Skeletal muscle tissue (tissue), 4 donors: ENCODE data around the gene TLL2. TPM values are rescaled to one million over a fixed set of nuclear protein-coding genes. Genes with fewer than 3 reads are reported as not detected.
A peak's percentile ranks its signal among the peaks of the same experiment; 100 is the strongest.

Experiments
- H3K27ac ChIP-seq: one replicate; pipeline ENCODE4 v1.7.0; 2013; ENCODE audit warnings: mild to moderate bottlenecking, low read depth, low read length, inconsistent platforms
- H3K27me3 ChIP-seq, 3 donors: one replicate each; pipeline ENCODE4 v1.7.0; 2013; ENCODE audit warnings: low read length in 3 of 3; ENCODE audit not compliant: control insufficient read depth in 3 of 3, insufficient read depth in 3 of 3
- H3K36me3 ChIP-seq, 3 donors: one replicate each; pipeline ENCODE4 v1.7.0; 2013; ENCODE audit warnings: low read length in 3 of 3; ENCODE audit not compliant: control insufficient read depth in 3 of 3, insufficient read depth in 3 of 3
- H3K4me1 ChIP-seq, 3 donors: one replicate each; pipeline ENCODE4 v1.7.0; 2013; ENCODE audit warnings: low read length in 3 of 3, mild to moderate bottlenecking in 3 of 3; ENCODE audit not compliant: control insufficient read depth in 3 of 3, insufficient read depth in 3 of 3
- H3K4me3 ChIP-seq, 3 donors: one replicate each; pipeline ENCODE4 v1.7.0; 2013; ENCODE audit warnings: low read length in 3 of 3
- H3K9ac ChIP-seq, 3 donors: one replicate each; pipeline ENCODE4 v1.7.0; 2013; ENCODE audit warnings: low read length in 3 of 3, mild to moderate bottlenecking in 3 of 3, moderate library complexity in 2 of 3, low read depth in 1 of 3
- H3K9me3 ChIP-seq, 3 donors: one replicate each; pipeline ENCODE4 v1.7.0; 2013; ENCODE audit warnings: low read length in 3 of 3; ENCODE audit not compliant: control insufficient read depth in 3 of 3
- total RNA-seq: library from RNA; depleted of rRNA; stranded (reverse); fragments of >200 nt; gene quantifications from one replicate; pipeline ENCODE4 v1.2.3, GENCODE V29; 2014
- donor health status: Osteomylitis.

Gene TLL2
- total RNA-seq, 1 donor from 2014 or later, result 0.52 TPM

- Histone ChIP-seq H3K27me3 (peaks cover 7 to 20% (median 19%) of the 10 kb centered on the region in 3 donors), H3K9me3 (no peaks in the 10 kb centered on the region), H3K36me3 (no peaks in the 10 kb centered on the region), H3K27ac (no peak overlapping the region), H3K4me3 (no peak overlapping the region), H3K9ac (no peak overlapping the region), H3K4me1 (peaks cover 1 to 4% (median 4%) of the 10 kb centered on the region in 3 donors)
These were observed 129.2 kb downstream of the TLL2 start for GRCh38 chr10:96384506-96384905.

GRCh38 chr10:96380821-96381220 lies 132.9 kb downstream of the TLL2 start:
- H3K9me3 ChIP-seq, result no peaks in the 10 kb centered on the region
- no peak overlapping the region for H3K27ac ChIP-seq
- peaks cover 4 to 22% (median 19%) of the 10 kb centered on the region in 3 donors for H3K27me3 ChIP-seq
- H3K4me3 ChIP-seq, result no peak overlapping the region
- no peak overlapping the region for H3K9ac ChIP-seq
- H3K4me1 ChIP-seq, result peaks cover 0 to 3% (median 2%) of the 10 kb centered on the region in 3 donors
- no peaks in the 10 kb centered on the region for H3K36me3 ChIP-seq

GRCh38 chr10:96379758-96380157 lies 134.0 kb downstream of the TLL2 start:
- Histone ChIP-seq H3K4me1 (peaks cover 6 to 10% (median 8%) of the 10 kb centered on the region in 3 donors), H3K9ac (no peak overlapping the region), H3K9me3 (no peaks in the 10 kb centered on the region), H3K27me3 (peaks cover 4 to 13% (median 9%) of the 10 kb centered on the region in 3 donors), H3K36me3 (no peaks in the 10 kb centered on the region), H3K4me3 (no peak overlapping the region), H3K27ac (no peak overlapping the region)

DNA sequence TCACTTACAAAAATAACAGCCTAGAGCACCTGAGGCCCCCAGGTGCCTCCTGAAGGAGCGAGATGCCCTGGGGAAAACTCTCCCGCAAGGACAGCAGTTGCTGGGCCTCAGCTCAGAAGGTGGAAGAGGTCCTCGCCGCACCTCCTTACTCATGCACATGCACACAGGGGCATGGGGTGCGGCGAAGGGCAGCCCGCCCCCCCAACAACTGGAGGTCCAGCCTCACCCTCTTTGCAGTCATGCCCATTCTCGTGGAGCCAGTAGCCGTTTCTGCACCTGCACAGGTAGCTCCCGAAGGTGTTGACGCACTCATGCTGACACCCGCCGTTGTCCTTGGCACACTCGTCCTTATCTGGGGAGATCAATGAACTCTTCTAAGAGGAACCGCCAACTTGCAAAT lies 135.0 kb downstream of the TLL2 start:
- no peaks in the 10 kb centered on the region for H3K36me3 ChIP-seq
- no peaks in the 10 kb centered on the region for H3K9me3 ChIP-seq
- peaks cover 0 to 13% (median 7%) of the 10 kb centered on the region in 3 donors for H3K27me3 ChIP-seq
- H3K27ac ChIP-seq, result no peak overlapping the region
- no peak overlapping the region for H3K9ac ChIP-seq
- H3K4me3 ChIP-seq, result no peak overlapping the region
- H3K4me1 ChIP-seq, result peaks cover 8 to 11% (median 9%) of the 10 kb centered on the region in 3 donors

DNA sequence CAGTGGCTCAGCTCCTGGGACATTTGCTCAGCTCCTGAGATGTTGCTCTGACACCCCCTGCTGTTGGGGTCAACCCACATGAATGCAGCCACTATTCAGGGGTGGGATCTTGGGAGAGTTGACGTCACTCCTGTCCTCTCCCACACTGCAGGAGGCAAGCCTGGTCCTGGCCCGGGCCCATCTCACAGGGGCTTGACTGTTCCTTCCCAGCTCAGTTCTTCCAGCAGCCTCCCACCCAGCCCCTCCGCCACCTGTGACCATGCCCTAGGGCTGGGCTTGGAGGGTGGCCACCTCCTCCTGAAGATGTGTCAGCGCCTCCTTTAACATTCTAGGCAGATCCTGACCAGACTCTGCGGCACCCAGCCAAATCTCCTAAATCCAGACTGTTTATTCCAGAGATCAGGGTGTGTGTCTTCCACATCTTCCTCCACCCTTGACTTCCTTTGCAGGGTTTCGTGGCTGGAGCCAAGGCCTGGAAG lies 135.9 kb downstream of the TLL2 start:
- peaks cover 8 to 11% (median 9%) of the 10 kb centered on the region in 3 donors for H3K4me1 ChIP-seq
- no peak overlapping the region for H3K9ac ChIP-seq
- no peak overlapping the region for H3K4me3 ChIP-seq
- no peaks in the 10 kb centered on the region for H3K9me3 ChIP-seq
- peaks cover 0 to 18% (median 9%) of the 10 kb centered on the region in 3 donors for H3K27me3 ChIP-seq
- H3K36me3 ChIP-seq, result no peaks in the 10 kb centered on the region
- H3K27ac ChIP-seq, result no peak overlapping the region

- Histone ChIP-seq H3K4me3 (no peak overlapping the region), H3K27ac (no peak overlapping the region), H3K9me3 (no peaks in the 10 kb centered on the region), H3K27me3 (peaks cover 0 to 18% (median 9%) of the 10 kb centered on the region in 3 donors), H3K36me3 (no peaks in the 10 kb centered on the region), H3K4me1 (peaks cover 8 to 11% (median 9%) of the 10 kb centered on the region in 3 donors), H3K9ac (no peak overlapping the region)
These were observed 137.2 kb downstream of the TLL2 start for GRCh38 chr10:96376483-96376882.

DNA sequence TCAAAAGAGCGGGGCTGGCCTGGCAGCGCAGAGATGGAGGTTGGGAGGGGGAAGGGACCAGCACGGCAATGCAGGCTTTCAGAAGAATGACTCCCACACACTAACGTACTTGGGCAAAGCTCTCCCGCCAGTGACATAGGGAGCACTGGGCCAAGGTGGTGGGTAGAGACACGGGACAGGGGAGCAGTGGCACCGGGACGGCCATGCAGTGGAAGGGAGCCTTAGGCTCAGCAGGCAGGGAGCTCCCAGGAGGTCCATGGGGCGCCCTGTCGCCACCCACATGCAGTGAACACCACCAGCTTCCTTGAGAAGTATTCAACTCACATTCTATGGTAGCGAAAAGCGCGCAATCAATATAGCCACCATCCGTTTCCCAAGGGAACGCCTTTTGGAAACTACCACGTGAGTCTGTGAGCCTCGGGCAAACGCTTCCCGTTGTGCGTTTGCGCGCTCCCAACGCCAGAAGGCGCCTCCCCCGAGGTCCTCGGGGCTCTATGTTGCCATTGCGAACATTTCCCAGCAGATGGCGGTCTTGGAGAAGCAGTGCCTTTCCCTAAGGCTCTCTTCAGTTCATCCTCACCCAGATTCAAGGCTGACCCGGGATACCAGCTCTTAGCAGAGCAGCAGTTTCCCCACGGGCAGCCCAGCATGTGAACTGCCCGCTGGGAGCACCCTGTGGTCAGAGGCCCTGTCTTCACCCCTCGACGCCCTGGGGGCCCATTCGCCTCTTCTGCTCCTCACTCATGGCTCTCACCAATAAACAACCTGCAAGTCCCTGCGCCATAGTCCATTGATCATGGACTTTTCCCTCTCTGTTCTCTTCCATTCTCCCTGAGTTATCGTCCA lies 138.5 kb downstream of the TLL2 start:
- H3K27ac ChIP-seq, result no peak overlapping the region
- peak overlapping the region; percentile 75 to 81 (median 78) for H3K4me3 ChIP-seq
- no peaks in the 10 kb centered on the region for H3K36me3 ChIP-seq
- H3K9ac ChIP-seq, result peak overlapping the region in 2 of 3 donors; percentile 62 to 79
- no peaks in the 10 kb centered on the region for H3K9me3 ChIP-seq
- peaks cover 8 to 11% (median 9%) of the 10 kb centered on the region in 3 donors for H3K4me1 ChIP-seq
- H3K27me3 ChIP-seq, result peaks cover 0 to 18% (median 9%) of the 10 kb centered on the region in 3 donors

GRCh38 chr10:96374639-96374984 lies 139.1 kb downstream of the TLL2 start:
- no peak overlapping the region for H3K27ac ChIP-seq
- no peak overlapping the region for H3K9ac ChIP-seq
- peaks cover 8 to 11% (median 9%) of the 10 kb centered on the region in 3 donors for H3K4me1 ChIP-seq
- H3K36me3 ChIP-seq, result no peaks in the 10 kb centered on the region
- H3K27me3 ChIP-seq, result peaks cover 0 to 18% (median 9%) of the 10 kb centered on the region in 3 donors
- peak overlapping the region; percentile 75 to 81 (median 78) for H3K4me3 ChIP-seq
- no peaks in the 10 kb centered on the region for H3K9me3 ChIP-seq

- H3K9me3 ChIP-seq, result no peaks in the 10 kb centered on the region
- H3K27me3 ChIP-seq, result peaks cover 0 to 16% (median 9%) of the 10 kb centered on the region in 3 donors
- H3K36me3 ChIP-seq, result no peaks in the 10 kb centered on the region
- H3K27ac ChIP-seq, result no peak overlapping the region
- H3K4me3 ChIP-seq, result no peak overlapping the region
- H3K9ac ChIP-seq, result no peak overlapping the region
- H3K4me1 ChIP-seq, result peaks cover 8 to 11% (median 9%) of the 10 kb centered on the region in 3 donors
These were observed 139.7 kb downstream of the TLL2 start for GRCh38 chr10:96374004-96374403.

GRCh38 chr10:96371356-96371755 lies 142.4 kb downstream of the TLL2 start:
- H3K4me1 ChIP-seq, result peaks cover 8 to 13% (median 10%) of the 10 kb centered on the region in 3 donors
- no peak overlapping the region for H3K27ac ChIP-seq
- H3K27me3 ChIP-seq, result peaks cover 0 to 10% (median 4%) of the 10 kb centered on the region in 3 donors
- no peak overlapping the region for H3K4me3 ChIP-seq
- no peaks in the 10 kb centered on the region for H3K36me3 ChIP-seq
- H3K9ac ChIP-seq, result no peak overlapping the region
- no peaks in the 10 kb centered on the region for H3K9me3 ChIP-seq
